NOMO-1 treated with DMSO at 0.1 percent for 48 hours (cell line): ENCODE data around the gene ENOX2.
"Not testable (repeated sequence)": the region's sequence is repeated elsewhere in the genome, so short reads cannot be mapped to it uniquely, and the experiment has no call there.

Experiments
- DNase-seq: peaks from one replicate; lab custom pipeline; 2025; ENCODE audit not compliant: unreplicated experiment; lab: John Stamatoyannopoulos, UW

ENOX2 gene

DNA sequence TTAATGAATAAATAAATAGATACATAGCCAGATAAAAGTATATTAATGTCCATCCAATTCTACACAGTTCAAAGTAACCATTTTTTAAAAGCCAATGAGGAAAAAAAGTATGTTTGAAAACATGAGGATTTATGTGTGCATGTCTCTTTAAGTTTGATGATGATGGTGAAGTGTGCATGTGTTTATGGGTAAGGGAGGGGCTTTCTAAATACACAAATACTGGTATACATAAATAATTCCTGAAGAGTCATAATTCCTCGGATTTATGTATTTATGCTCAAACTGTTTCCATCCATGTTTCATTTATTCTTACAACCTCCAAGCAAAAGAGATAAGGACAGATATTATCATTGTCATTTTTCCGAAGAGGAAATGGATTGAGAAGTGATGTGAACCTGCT is 75.4 kb downstream of the ENOX2 start:
- no peak for DNase-seq

DNA sequence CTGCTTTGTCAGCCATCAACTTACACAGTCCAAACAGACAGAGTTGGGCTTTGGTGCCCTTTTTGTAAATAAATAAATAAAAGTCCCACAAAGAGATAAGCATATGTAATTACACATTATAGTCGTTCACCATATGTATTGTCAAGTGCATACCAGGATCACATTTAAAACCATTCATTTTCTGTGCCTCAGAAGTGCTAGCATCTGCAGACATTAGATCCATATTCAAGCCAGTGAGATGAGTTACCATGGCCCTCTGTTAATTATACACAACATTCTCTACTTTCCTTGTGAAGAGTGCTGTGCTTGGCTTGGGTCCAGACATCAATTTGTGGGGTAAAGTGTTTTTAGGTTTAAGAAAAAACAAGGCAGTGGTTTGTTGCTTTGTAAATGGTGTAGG is 76.8 kb downstream of the ENOX2 start:
- DNase-seq = no peak

DNA sequence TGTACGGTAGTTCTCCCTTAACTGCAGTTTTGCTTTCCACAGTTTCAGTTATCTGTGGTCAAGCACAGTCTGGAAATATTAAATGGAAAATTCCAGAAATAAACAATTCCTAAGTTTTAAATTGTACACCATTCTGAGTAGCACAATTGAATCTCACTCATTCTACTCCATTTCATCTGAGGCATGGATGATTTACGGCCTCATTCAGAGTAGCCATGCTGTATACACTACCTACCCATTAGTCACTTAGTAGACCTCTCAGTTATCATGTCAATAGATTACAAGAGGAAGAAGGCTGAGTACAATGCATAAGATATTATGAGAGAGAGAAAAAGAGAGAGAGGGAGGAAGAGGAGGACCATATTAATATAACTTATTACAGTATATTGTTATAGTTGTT is 77.5 kb downstream of the ENOX2 start:
- no peak for DNase-seq

DNA sequence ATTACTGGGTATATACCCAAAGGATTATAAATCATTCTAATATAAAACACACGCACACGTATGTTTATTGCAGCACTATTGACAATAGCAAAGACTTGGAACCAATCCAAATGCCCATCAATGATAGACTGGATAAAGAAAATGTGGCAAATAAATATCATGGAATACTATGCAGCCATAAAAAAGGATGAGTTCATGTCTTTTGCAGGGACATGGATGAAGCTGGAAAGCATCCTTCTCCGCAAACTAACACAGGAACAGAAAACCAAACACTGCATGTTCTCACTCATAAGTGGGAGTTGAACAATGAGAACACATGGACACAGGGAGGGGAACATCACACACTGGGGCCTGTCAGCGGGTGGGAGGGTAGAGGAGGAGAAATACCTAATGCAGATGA is 83.6 kb downstream of the ENOX2 start:
- not testable (repeated sequence) for DNase-seq

DNA sequence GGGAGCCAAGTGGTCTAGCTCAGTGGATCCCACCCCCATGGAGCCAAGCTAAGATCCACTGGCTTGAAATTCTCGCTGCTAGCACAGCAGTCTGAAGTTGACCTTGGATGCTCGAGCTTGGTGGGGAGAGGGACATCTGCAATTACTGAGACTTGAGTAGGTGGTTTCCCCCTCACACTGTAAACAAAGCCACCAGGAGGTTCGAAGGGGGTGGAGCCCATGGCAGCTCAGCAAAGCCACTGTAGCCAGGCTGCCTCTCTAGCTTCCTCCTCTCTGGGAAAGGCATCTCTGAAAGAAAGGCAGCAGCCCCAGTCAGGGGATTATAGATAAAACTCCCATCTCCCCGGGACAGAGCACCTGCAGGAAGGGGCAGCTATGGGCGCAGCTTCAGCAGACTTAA is 89.1 kb downstream of the ENOX2 start:
- DNase-seq = not testable (repeated sequence)

DNA sequence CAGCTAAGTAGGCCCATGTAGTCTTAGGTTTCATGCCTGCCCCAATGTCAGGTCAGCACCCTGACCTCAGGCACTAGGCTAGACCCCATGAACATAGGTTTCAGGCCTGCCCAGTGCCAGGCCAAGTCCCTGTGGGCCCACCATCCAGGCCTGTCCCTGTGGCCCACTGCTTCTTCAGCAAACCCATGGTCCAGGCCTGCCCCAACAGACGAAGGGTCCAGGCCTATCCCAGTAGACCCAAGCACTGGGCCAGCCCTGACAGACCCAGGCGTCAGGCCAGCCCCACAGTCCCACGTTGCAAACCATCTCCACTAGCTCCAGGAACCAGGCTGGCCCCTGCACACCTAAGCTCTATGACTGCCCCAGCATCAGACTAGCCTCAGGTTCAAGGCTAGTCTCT is 92.4 kb downstream of the ENOX2 start:
- DNase-seq = no peak

DNA sequence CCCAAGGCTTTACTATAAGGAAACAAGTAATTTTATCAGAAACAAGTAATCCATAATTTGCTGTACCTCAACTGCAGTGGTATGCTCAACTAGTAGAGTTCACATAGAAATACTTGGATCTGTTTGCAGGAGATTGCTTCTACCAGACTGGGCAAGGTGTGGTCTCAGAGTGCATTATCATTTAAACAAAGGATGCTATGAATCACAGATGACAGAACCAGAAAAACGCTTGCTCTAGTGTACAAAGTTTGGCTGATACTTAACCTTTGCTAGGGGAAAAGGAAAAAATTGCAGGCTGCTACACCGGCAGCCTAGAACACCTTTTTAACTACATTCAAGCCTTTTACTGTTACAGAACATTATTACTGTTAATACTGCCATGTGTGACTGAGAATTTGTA is 97.1 kb downstream of the ENOX2 start:
- no peak for DNase-seq

DNA sequence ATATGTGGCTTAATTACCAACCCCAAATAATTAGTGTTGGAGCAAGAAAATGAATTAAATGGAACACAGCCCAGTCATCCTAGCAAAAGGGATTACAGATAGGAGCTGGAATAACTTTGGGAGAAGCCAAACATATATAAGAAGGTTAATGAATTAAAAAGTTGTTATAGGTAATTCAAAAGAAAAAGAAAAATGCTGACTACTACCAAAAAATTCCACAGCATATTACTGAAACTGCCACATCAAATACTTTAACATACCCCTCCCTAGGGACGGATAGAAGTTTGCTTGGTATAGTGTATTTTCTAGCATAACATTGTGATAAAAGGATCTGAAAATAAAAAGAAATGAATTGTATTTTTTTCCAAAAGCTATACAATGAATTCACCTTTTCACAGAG is 99.5 kb downstream of the ENOX2 start:
- no peak for DNase-seq

DNA sequence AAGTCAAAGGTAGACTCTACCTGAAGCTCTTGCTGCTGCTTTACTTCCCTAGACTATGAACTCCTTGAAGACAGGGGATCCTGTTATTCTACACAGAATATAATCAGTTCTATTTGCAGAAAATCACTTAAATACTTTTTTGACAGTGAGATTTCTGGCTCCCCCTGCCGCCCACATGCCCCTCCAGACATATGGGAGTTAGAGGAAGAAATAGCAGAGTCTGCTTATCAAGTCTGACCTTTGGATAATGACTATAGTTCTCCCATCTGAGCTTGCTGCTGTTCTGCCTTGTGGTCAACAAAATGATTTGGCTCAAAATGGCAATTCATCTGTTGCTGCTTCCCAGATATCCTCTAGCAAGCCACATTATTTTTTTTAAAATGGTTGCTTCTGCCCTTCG is 101.1 kb downstream of the ENOX2 start:
- DNase-seq = no peak

DNA sequence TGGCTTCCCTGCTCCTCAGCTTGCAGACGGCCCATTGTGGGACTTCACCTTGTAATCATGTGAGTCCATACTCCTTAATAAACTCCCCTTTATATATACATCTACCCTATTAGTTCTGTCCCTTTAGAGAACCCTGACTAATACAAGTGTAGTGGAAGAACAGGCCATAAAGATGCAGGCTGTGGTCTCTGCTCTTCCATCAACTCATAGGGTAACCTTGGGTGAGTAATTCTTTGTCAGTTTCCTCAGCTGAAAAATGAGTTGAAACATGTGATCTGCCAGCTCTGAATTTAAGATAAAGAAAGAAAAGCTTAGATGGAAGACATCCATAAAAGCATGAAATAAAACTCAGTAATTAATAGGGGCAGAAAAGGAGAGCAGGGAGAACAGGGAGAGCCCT is 103.6 kb downstream of the ENOX2 start:
- DNase-seq = no peak

DNA sequence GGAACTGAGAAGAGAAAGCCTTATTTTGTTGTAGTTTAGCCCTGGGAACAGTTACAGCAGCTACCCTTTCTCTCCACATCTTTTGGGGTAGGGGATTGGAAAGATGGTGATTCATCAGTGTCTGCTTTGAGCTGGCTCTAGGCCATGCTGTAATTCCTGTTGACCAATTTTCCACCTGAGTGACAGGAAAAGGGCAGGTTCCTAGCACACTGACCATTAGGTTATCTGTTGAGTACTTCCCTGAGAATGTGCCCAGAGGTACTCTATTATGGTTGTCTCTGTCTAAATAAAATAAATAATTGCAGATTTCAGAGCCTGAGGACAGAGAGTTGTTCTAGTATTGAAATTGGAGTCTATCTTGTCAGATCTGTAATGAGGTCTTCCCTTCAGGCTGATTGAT is 109.0 kb downstream of the ENOX2 start:
- DNase-seq = no peak

DNA sequence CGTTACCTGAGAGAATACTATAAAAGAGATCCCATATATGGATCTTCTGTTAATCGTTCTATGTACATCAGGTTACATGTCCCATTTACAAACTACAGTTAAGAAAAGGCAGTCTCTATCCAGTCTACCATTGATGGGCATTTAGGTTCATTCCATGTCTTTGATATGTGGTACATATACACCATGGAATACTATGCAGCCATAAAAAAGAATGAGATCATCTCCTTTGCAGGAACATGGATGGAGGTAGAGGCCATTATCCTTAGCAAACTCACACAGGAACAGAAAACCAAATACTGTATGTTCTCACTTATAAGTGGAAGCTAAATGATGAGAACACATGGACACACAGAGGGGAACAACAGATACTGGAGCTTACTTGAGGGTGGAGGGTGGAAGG is 111.1 kb downstream of the ENOX2 start:
- DNase-seq = not testable (repeated sequence)

DNA sequence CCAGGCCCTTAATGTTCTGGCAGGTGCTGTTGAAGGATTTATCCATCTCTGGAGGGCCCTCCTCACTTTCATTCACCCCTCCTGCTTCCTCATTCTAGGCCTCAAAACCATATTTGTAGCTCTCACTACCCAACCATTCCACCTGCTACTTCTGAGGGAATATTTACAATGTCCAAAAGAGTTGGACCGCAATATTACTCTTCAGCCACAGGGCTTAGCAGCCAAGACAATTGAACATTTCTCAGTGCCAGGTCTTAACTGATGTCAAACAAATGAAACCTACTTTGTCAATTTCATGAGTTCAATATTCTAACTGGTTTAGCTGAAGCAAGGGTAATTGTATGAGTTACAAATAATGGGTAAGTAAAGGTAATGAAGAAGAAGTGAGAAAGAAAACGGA is 113.2 kb downstream of the ENOX2 start:
- DNase-seq = no peak

DNA sequence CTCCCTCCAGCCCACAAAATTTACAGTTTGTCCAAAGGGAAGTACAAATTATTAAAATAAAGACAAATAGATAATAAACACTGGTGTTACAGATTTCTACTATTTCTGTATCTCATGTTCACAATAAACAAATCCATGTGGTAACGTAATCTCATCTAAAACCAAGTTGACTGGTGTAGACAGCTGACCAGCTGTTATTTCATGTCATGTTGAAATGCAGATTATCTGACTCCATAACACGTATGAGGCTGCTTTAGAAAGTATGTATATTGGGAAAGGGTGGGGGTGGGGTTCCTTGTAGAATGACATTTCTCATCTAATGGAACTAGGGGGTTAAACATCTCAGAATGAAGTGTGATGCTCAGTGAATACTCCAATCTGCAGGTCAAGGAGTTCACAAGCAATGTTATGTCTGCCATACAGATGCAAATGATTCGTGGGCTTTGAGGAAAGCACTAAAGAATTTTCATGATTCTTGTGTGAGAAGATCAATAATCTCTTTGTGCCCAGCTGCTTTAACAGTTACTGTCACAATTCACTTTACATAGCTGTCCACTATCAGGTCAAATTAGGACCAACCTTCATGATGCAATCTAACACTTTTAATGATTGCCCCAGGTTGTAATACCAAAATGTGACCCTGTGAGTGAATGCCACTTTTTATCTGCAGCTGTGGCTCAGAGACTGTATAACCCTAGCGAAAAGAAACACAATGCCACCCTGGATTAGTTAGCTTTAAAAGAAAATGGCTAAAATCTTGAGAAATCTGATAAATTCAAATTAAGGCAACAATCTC is 114.0 kb downstream of the ENOX2 start:
- DNase-seq = no peak

DNA sequence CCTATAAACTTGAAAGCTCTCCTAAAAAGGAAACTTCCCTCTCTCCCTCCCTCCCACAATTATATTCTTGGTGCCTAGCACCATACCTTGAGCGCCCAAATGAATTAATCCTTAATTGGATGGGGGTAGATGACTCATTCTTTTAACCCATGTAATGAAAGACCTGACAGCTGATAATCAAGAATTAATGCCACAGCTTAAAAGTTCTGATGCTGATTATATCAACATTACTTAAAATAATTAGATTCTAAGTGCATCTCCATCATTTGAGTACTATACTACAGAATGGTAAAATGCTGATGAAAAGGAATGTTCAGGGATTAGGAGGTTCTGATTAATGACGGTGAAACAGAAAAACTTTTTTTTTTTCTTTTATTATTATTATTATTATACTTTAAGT is 117.0 kb downstream of the ENOX2 start:
- DNase-seq = no peak

DNA sequence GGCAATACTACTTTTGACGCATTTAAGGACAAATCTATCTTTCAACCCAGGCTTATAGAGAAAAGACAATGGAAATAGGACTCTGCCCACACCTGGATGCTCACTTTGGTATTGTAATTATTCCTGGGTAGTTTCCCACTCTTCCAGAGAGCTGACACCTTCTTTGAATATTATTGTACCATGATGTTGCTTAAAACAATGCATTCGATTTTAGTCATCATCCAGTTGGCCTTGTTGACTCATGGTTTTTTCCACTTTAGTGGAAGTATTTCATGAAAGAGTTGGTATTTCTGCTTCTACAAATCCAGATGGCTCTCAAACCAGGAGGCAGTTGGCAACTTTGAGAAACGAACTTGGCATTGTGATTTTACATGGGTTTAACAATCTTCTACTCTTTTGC is 124.2 kb downstream of the ENOX2 start:
- no peak for DNase-seq

DNA sequence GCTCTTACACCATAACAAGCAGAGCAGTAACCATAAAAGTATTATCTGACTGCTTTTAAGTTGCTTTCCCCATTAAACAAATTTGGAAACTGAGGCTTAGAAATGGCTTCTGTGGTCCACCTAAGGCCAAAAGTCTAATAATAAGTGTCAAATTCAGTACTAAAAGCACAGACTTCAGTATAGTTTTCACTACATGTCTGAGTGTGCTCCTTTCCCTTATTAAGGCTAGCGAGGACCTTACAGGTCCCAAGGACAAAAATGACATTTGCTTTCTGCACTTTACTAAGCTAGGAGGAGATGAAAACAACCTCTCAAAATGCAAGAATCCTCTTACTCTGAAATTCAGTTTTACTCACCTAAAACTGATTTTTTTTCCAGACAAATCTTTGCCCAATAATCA is 127.2 kb downstream of the ENOX2 start:
- DNase-seq = no peak

DNA sequence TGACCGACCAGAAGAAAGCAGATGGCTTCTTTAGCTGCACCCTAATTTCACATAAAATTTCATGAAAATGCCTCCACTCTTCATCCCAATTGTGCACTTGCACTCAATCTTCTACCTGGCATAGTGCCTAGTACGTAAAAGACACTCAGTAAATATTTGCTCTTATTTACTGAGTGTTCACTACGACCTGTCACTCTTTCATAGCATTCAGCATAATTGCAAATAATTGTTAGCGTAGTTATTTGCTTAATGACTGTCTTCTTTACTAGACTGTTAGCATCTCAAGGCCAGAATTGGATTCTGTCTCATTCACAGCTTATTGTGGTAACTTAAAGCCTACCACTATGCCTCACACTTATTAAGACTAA is 130.2 kb downstream of the ENOX2 start:
- DNase-seq = no peak

DNA sequence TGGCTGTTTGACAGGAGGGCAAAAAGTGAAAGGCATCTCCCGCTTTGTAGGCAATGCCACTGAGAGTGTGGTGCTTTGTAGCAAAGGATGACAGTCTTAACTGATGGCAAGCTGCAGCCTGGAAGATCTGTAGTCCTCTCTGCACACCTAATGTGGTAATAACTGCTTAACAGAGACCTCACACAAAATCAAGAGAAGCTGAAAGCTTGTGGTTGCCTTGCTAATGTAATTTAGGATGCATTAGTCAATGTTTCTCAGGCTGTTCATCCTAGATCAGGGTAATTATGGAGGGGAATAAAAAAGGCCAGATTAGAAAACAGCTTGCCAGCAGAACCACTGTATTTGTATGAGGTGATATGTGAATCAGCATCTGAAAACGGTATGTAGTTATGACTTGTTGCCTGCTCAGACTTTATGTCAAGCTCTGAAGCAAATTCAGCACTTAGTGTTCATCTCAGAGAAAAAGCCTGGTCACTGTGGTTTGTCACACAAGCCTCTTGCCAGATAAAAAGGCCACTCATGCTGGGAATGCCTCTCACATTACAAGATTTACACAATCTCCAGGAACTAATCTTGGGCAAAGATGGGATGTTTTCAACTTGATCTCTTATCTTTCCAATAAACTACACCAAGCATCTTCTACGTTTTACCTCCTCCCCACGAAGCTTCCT is 130.8 kb downstream of the ENOX2 start:
- no peak for DNase-seq

DNA sequence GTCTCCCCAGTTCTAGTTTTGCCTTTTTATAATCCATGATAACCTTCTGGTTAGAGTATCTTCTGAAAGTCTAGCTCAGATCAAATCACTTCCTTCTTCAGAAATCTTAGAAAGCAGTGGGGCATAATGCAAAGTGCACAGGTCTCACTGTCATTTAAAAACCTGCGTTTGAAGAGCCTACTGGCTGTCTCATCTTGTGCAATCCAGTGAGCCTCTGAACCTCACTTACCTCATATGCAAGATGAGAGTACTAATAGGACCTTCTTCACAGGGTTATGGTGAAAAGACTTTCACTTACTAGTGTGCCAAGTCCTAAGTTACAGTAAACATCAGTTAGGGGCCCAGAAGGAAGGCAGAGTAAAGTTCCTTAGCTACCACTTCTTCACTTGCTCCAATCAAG is 131.4 kb downstream of the ENOX2 start:
- no peak for DNase-seq

DNA sequence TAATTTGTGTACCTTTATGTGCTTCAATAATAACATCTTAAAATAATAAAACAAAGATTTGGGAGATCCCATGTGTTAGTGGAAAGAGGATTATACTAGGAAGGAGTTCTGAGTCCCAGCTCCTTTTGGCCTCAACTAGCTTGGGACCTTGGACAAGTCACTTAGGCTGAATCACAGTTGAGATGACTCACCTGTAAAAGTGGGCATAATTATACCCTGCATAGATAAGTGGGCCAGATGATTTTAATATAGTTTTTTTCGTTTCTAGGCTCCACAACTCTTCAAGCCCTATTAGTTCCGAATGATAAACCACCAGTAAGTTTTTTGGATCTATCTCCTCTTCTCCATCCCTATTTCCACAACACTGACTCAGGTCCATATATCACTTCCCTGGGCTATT is 131.8 kb downstream of the ENOX2 start:
- DNase-seq = no peak

DNA sequence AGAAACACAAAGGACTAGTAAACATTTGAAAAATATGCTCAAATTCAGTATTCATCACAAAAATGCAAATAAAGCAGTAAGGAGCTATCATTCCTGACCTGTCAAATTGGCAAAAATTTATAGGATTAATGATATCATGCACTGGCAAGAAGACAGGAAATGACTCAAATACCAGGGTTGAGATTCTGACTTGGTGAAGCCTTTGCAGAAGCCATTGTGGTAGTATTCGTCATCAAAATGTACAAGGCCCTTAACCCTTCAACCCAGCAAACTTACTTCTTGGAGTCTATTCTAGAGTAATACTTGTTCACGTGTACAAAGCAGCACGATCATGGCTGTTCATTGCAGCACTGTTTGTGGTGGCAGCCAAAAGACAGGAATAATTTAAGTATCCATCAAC is 132.4 kb downstream of the ENOX2 start:
- DNase-seq = no peak

DNA sequence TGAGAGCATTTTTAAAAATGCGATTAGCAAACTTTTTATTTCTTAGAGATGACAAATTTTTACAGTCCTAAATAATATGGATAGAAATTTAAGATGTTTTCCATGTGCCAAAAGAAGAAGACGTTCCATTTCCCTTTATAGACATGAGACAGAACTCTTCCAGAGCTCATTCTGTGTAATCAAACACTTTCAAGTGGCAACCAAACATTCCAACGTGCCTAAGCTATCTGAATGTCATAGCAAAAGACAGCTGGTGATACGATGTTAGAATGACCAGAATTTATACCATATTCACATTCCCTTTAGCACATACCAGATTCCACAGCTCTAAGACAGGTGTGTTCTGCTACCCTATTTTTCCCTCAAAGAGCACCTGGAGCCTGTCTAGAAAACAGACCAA is 133.2 kb downstream of the ENOX2 start:
- no peak for DNase-seq
